GM12864 (cell line): ENCODE data around the gene PER3.

Source experiments
- DNase-seq: peaks from one replicate; pipeline ENCODE4 v3.0.0-alpha.2; 2011; ENCODE audit warnings: low read depth
- H3K4me3 ChIP-seq: 2 replicates; pipeline ENCODE4 v1.5.1; 2011; ENCODE audit warnings: mild to moderate bottlenecking, low read depth, low read length, control low read depth
- CTCF ChIP-seq: IDR thresholded peaks from 2 replicates; pipeline ENCODE4 v1.5.1; 2011; ENCODE audit warnings: low read depth, mild to moderate bottlenecking, moderate library complexity, low read length, control low read depth, inconsistent platforms; ENCODE audit errors: missing control alignments

Gene PER3

GRCh38 chr1:7857000-7857399 lies 72.9 kb downstream of the PER3 start:
- H3K4me3 ChIP-seq: no peak overlapping the region
- TF ChIP-seq CTCF: no peak
- DNase-seq: no peak

- no peak for DNase-seq
- TF ChIP-seq CTCF: no peak
- H3K4me3 ChIP-seq: no peak overlapping the region
These were observed 73.9 kb downstream of the PER3 start for GRCh38 chr1:7857985-7858384.

GRCh38 chr1:7859406-7859805 lies 75.3 kb downstream of the PER3 start:
- H3K4me3 ChIP-seq: no peak overlapping the region
- no peak for TF ChIP-seq CTCF
- DNase-seq: no peak

- DNase-seq: no peak
- TF ChIP-seq CTCF: no peak
- H3K4me3 ChIP-seq: no peak overlapping the region
These were observed 76.0 kb downstream of the PER3 start for GRCh38 chr1:7860130-7860529.

GRCh38 chr1:7861452-7861851 lies 77.4 kb downstream of the PER3 start:
- no peak for TF ChIP-seq CTCF
- DNase-seq: no peak
- no peak overlapping the region for H3K4me3 ChIP-seq

GRCh38 chr1:7862211-7863060 lies 78.3 kb downstream of the PER3 start:
- no peak for DNase-seq
- no peak for TF ChIP-seq CTCF
- no peak overlapping the region for H3K4me3 ChIP-seq
